Measurements from ENCODE around the gene SLC45A1. TPM values are rescaled to one million over a fixed set of nuclear protein-coding genes. Genes with fewer than 3 reads are reported as not detected.

The SLC45A1 gene
- total and polyA plus RNA-seq, 11 donors = 0.61 to 6.2 (median 1.6) TPM

GRCh38 chr1:8334106-8334851, 16.4 kb downstream of the SLC45A1 start:
- no peaks in the 10 kb centered on the region for H3K27me3 ChIP-seq
- ATAC-seq = no peak
- H3K9me3 ChIP-seq = no peaks in the 10 kb centered on the region
- no peaks in the 10 kb centered on the region for H3K4me1 ChIP-seq
- H3K27ac ChIP-seq = no peak overlapping the region
- intact Hi-C loops (cut with DNase I) = no loop called here
- peak in 2 of 5 donors; percentile 9 to 27 for DNase-seq
- TF ChIP-seq POLR2A (IDR thresholded peaks at IDR 0.05) (no peak), CTCF (IDR thresholded peaks at IDR 0.05) (no peak)
- peaks cover 0 to 15% (median 0%) of the 10 kb centered on the region in 9 donors for H3K36me3 ChIP-seq
- H3K4me3 ChIP-seq = no peak overlapping the region
- 77 to 90% (median 89%) methylated on average over 24 of the region's 24 CpGs for WGBS, 4 donors

DNA sequence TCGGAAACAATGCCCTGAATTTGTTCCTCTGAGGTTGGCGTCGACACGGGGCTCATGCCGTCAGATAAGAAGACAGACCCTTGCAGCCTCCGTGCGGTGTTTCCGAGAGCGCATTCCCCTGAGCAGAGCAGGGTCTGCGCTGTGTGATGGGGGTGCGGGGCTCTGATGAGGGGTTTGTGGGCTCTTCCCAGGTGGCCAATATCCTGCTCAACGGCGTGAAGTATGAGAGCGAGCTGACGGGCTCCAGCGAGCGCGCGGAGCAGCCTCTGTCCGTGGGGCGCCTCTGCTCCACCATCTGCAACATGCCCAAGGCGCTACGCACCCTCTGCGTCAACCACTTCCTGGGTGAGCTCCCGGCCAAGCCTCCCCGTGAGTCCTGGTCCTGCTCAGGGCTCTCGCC, 17.3 kb downstream of the SLC45A1 start:
- Histone ChIP-seq H3K4me3 (no peak overlapping the region), H3K27ac (no peak overlapping the region), H3K36me3 (peaks cover 0 to 18% (median 0%) of the 10 kb centered on the region in 9 donors)

DNA sequence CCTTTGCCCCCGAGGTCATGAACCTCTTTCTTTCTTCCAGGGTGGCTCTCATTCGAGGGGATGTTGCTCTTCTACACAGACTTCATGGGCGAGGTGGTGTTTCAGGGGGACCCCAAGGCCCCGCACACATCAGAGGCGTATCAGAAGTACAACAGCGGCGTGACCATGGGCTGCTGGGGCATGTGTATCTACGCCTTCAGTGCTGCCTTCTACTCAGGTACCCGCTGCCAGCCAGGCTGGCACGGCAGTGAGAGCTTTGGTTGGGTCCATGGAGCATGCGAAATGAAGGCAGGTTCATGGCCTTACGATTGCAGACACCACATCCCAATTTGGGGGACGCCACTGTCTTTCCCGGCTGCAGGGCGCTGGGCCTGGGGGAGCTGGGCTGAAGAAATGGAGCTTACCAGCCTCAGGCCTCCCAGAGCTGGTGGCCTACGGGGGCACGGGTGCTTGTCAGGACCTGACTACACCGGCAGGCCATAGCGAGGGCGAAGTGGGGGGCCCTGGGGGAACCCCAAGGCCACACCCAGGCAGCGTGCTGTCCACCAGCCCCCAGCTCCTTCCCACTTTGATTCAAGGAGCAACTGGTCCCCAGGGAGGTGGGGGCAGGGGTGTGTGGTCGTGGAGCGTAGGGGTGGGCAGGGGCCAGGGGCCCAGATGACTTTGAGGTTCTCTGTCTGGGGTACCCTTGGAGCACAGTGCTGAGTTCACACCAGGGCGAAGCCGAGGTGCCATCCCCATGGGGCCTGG, 20.0 kb downstream of the SLC45A1 start:
- Histone ChIP-seq H3K4me3 (no peak overlapping the region), H3K4me1 (peaks cover 0 to 2% (median 0%) of the 10 kb centered on the region in 12 donors), H3K27ac (no peak overlapping the region), H3K36me3 (peaks cover 0 to 18% (median 0%) of the 10 kb centered on the region in 9 donors), H3K9me3 (no peaks in the 10 kb centered on the region), H3K27me3 (no peaks in the 10 kb centered on the region)
- TF ChIP-seq POLR2A (IDR thresholded peaks at IDR 0.05) (no peak), CTCF (IDR thresholded peaks at IDR 0.05) (no peak)
- intact Hi-C loops (cut with DNase I) = no loop called here
- ATAC-seq = no peak
- peak in 2 of 5 donors; percentile 24 to 28 for DNase-seq
- whole genome bisulfite sequencing, 4 donors = 95 to 97% (median 96%) methylated on average over 23 to 25 of the region's 25 CpGs

More for the DNA sequence above, 17.3 kb downstream of the SLC45A1 start:
- WGBS, 4 donors = 85 to 94% (median 91%) methylated on average over 15 to 27 of the region's 27 CpGs
- peak in 2 of 5 donors; percentile 17 to 48 for DNase-seq
- Histone ChIP-seq H3K9me3 (no peaks in the 10 kb centered on the region), H3K4me1 (no peaks in the 10 kb centered on the region), H3K27me3 (no peaks in the 10 kb centered on the region)
- TF ChIP-seq POLR2A (IDR thresholded peaks at IDR 0.05) (no peak), CTCF (IDR thresholded peaks at IDR 0.05) (no peak)
- no peak for ATAC-seq
- intact Hi-C loops (cut with DNase I) = no loop called here

- no peak overlapping the region for H3K4me3 ChIP-seq
- DNase-seq (peak in 1 of 5 donors; percentile 42), ATAC-seq (no peak)
- no peak for TF ChIP-seq POLR2A (IDR thresholded peaks at IDR 0.05)
- no peak for TF ChIP-seq CTCF (IDR thresholded peaks at IDR 0.05)
- no peak overlapping the region for H3K27ac ChIP-seq
- H3K9me3 ChIP-seq = no peaks in the 10 kb centered on the region
- peaks cover 0 to 9% (median under 1%) of the 10 kb centered on the region in 12 donors for H3K4me1 ChIP-seq
- H3K36me3 ChIP-seq = peaks cover 0 to 18% (median 0%) of the 10 kb centered on the region in 9 donors
- intact Hi-C loops (cut with DNase I) = no loop called here
- no peaks in the 10 kb centered on the region for H3K27me3 ChIP-seq
- WGBS, 4 donors = 95 to 97% (median 95%) methylated on average over 26 of the region's 26 CpGs
Measured at GRCh38 chr1:8338526-8339202, 20.8 kb downstream of the SLC45A1 start.

Measured in heart left ventricle (tissue), 16 donors.